Neuronal stem cell (in vitro differentiated cells): ENCODE measurements around the gene SCAI.
"Not testable (repeated sequence)": the region's sequence is repeated elsewhere in the genome, so short reads cannot be mapped to it uniquely, and the experiment has no call there.

ENCODE experiments used
- DNase-seq: peaks from one replicate; pipeline ENCODE4 v3.0.0-alpha.2; 2013; ENCODE audit warnings: low spot score
- H2AFZ ChIP-seq: one replicate; pipeline ENCODE4 v1.6.1; 2013; ENCODE audit warnings: mild to moderate bottlenecking, low read length, inconsistent platforms
- H2AK5ac ChIP-seq: 2 replicates; pipeline ENCODE4 v1.6.1; 2013; ENCODE audit warnings: low read depth, mild to moderate bottlenecking, inconsistent platforms, low read length, moderate library complexity, mixed read lengths
- H2BK120ac ChIP-seq: 2 replicates; pipeline ENCODE4 v1.6.1; 2013; ENCODE audit warnings: low read depth, mild to moderate bottlenecking, inconsistent platforms, low read length, moderate library complexity, mixed read lengths
- H2BK12ac ChIP-seq: one replicate; pipeline ENCODE4 v1.6.1; 2013; ENCODE audit warnings: low read length, inconsistent platforms
- H2BK15ac ChIP-seq: 2 replicates; pipeline ENCODE4 v1.6.1; 2013; ENCODE audit warnings: mild to moderate bottlenecking, low read length, inconsistent platforms, mixed read lengths
- H2BK5ac ChIP-seq: one replicate; pipeline ENCODE4 v1.6.1; 2013; ENCODE audit warnings: inconsistent platforms, mild to moderate bottlenecking, low read length, moderate library complexity
- H3K14ac ChIP-seq: one replicate; pipeline ENCODE4 v1.6.1; 2013; ENCODE audit warnings: low read length, inconsistent platforms
- H3K18ac ChIP-seq: 2 replicates; pipeline ENCODE4 v1.6.1; 2013; ENCODE audit warnings: low read length, inconsistent platforms
- H3K23ac ChIP-seq: 2 replicates; pipeline ENCODE4 v1.6.1; 2013; ENCODE audit warnings: low read depth, mild to moderate bottlenecking, mixed read lengths, low read length, inconsistent platforms; ENCODE audit not compliant: poor library complexity
- H3K27ac ChIP-seq: replicated peaks from 3 replicates; pipeline ENCODE4 v1.5.1; 2013; ENCODE audit warnings: low read length, inconsistent platforms
- H3K27me3 ChIP-seq, 3 experiments: 2 replicates each; pipeline ENCODE4 v1.6.1; 2013; ENCODE audit warnings: low read length in 3 of 3, mild to moderate bottlenecking in 2 of 3, inconsistent platforms in 1 of 3, low read depth in 1 of 3, mixed read lengths in 1 of 3, moderate library complexity in 1 of 3; ENCODE audit not compliant: control insufficient read depth in 3 of 3, insufficient read depth in 3 of 3
- H3K36me3 ChIP-seq, 2 donors: replicated peaks in 1 of 2; 2 replicates each; pipeline ENCODE4 v1.6.1; 2013; ENCODE audit warnings: low read length in 2 of 2; ENCODE audit not compliant: control insufficient read depth in 2 of 2, insufficient read depth in 2 of 2
- H3K4ac ChIP-seq: 2 replicates; pipeline ENCODE4 v1.6.1; 2013; ENCODE audit warnings: inconsistent platforms, mild to moderate bottlenecking, low read length, moderate library complexity
- H3K4me1 ChIP-seq, 2 donors: 1 replicate in 1 of 2; 2 replicates in 1 of 2; pipeline ENCODE4 v1.6.1; 2013; ENCODE audit warnings: low read length in 2 of 2, low read depth in 1 of 2; ENCODE audit not compliant: control insufficient read depth in 2 of 2, insufficient read depth in 1 of 2
- H3K4me2 ChIP-seq: one replicate; pipeline ENCODE4 v1.6.1; 2013; ENCODE audit warnings: mild to moderate bottlenecking, low read length, inconsistent platforms; ENCODE audit not compliant: insufficient read depth, poor library complexity, severe bottlenecking
- H3K4me3 ChIP-seq, 2 donors: 2 replicates each; pipeline ENCODE4 v1.5.1; 2013; ENCODE audit warnings: low read length in 2 of 2, mild to moderate bottlenecking in 2 of 2, inconsistent platforms in 1 of 2, moderate library complexity in 1 of 2
- H3K79me1 ChIP-seq: one replicate; pipeline ENCODE4 v1.6.1; 2013; ENCODE audit warnings: low read depth, mild to moderate bottlenecking, inconsistent platforms, low read length, moderate library complexity
- H3K9ac ChIP-seq: one replicate; pipeline ENCODE4 v1.6.1; 2013; ENCODE audit warnings: mild to moderate bottlenecking, low read depth, low read length, inconsistent platforms; ENCODE audit not compliant: poor library complexity
- H3K9me3 ChIP-seq, 2 donors: replicated peaks in 1 of 2; 2 replicates each; pipeline versions ENCODE3 to v1.6.1; 2013; ENCODE audit warnings: low read length in 2 of 2, mild to moderate bottlenecking in 2 of 2, inconsistent platforms in 1 of 2, low read depth in 1 of 2, mixed read lengths in 1 of 2, moderate library complexity in 1 of 2; ENCODE audit not compliant: control insufficient read depth in 2 of 2, insufficient read depth in 1 of 2
- H4K8ac ChIP-seq: one replicate; pipeline ENCODE4 v1.6.1; 2013; ENCODE audit warnings: low read depth, mild to moderate bottlenecking, inconsistent platforms, low read length, moderate library complexity
- H4K91ac ChIP-seq: one replicate; pipeline ENCODE4 v1.6.1; 2013; ENCODE audit warnings: low read length, low read depth, mild to moderate bottlenecking, inconsistent platforms; ENCODE audit not compliant: poor library complexity
- WGBS, 2 donors: extraction: QIAGEN DNeasy Blood & Tissue Kit; methylation state at CpG; one replicate each; pipeline ENCODE4 v1.1.7; 2013; ENCODE audit warnings: missing lambda C conversion rate in 2 of 2, mixed read lengths in 1 of 2; ENCODE audit not compliant: insufficient read length in 2 of 2, insufficient replicate concordance in 1 of 2; ENCODE audit errors: extremely low coverage in 2 of 2; 5-methylcytosine and 5-hydroxymethylcytosine counted together

SCAI gene

GRCh38 chr9:125172031-125172755, 28.9 kb upstream of the SCAI start:
- no peaks in the 10 kb centered on the region for H3K9me3 ChIP-seq
- WGBS, 2 donors = no CpG with 5 or more reads among the region's 6 CpGs

GRCh38 chr9:125169895-125170294, 26.6 kb upstream of the SCAI start:
- Histone ChIP-seq H4K91ac (no peak overlapping the region), H3K9me3 (no peaks in the 10 kb centered on the region), H3K14ac (no peak overlapping the region), H3K4me2 (no peak overlapping the region), H3K36me3 (peaks cover 3 to 59% of the 10 kb centered on the region in 2 donors), H3K27ac (no peak overlapping the region), H3K27me3 (no peaks in the 10 kb centered on the region), H2BK5ac (no peak overlapping the region), H3K9ac (no peak overlapping the region), H3K4me1 (no peaks in the 10 kb centered on the region), H3K18ac (no peak overlapping the region), H2BK15ac (no peak overlapping the region), H4K8ac (no peak overlapping the region), H3K4me3 (no peak overlapping the region), H2AK5ac (no peak overlapping the region), H2BK12ac (no peak overlapping the region), H2AFZ (no peak overlapping the region), H3K79me1 (no peaks in the 10 kb centered on the region), H3K23ac (no peak overlapping the region), H3K4ac (no peak overlapping the region), H2BK120ac (no peak overlapping the region)
- no peak for DNase-seq

More at GRCh38 chr9:125172031-125172755, 28.9 kb upstream of the SCAI start:
- DNase-seq = no peak
- no peak overlapping the region for H2BK120ac ChIP-seq
- H2BK5ac ChIP-seq = no peak overlapping the region
- no peak overlapping the region for H2AFZ ChIP-seq
- H3K9ac ChIP-seq = no peak overlapping the region
- no peak overlapping the region for H2BK12ac ChIP-seq
- peaks cover 2% of the 10 kb centered on the region for H3K79me1 ChIP-seq
- no peak overlapping the region for H3K4me2 ChIP-seq
- no peak overlapping the region for H3K4me3 ChIP-seq
- no peak overlapping the region for H4K8ac ChIP-seq
- no peak overlapping the region for H4K91ac ChIP-seq
- H3K27me3 ChIP-seq = no peaks in the 10 kb centered on the region
- peaks cover 3 to 43% of the 10 kb centered on the region in 2 donors for H3K36me3 ChIP-seq
- H2BK15ac ChIP-seq = no peak overlapping the region
- no peak overlapping the region for H3K27ac ChIP-seq
- no peak overlapping the region for H2AK5ac ChIP-seq
- no peaks in the 10 kb centered on the region for H3K4me1 ChIP-seq
- H3K14ac ChIP-seq = no peak overlapping the region
- no peak overlapping the region for H3K4ac ChIP-seq
- no peak overlapping the region for H3K23ac ChIP-seq
- no peak overlapping the region for H3K18ac ChIP-seq

GRCh38 chr9:125166762-125167161, 23.4 kb upstream of the SCAI start:
- Histone ChIP-seq H3K9me3 (no peaks in the 10 kb centered on the region), H3K79me1 (no peaks in the 10 kb centered on the region), H3K4me2 (no peak overlapping the region), H3K36me3 (peaks cover 3 to 45% of the 10 kb centered on the region in 2 donors), H4K91ac (no peak overlapping the region), H3K4ac (no peak overlapping the region), H3K14ac (no peak overlapping the region), H2AFZ (no peak overlapping the region), H2AK5ac (no peak overlapping the region), H3K4me1 (no peaks in the 10 kb centered on the region), H2BK12ac (no peak overlapping the region), H3K27me3 (no peaks in the 10 kb centered on the region), H3K23ac (no peak overlapping the region), H2BK120ac (no peak overlapping the region), H3K18ac (no peak overlapping the region), H2BK15ac (no peak overlapping the region), H2BK5ac (no peak overlapping the region), H3K27ac (no peak overlapping the region), H3K9ac (no peak overlapping the region), H4K8ac (no peak overlapping the region), H3K4me3 (no peak overlapping the region)
- no peak for DNase-seq
- WGBS, 2 donors = no CpG with 5 or more reads among the region's 2 CpGs

- not testable (repeated sequence) for H3K9ac ChIP-seq, H3K18ac ChIP-seq
- WGBS, 2 donors = no CpG with 5 or more reads among the region's 6 CpGs
Observed at GRCh38 chr9:125162891-125163290, 19.6 kb upstream of the SCAI start.

More at GRCh38 chr9:125162891-125163290, 19.6 kb upstream of the SCAI start:
- not testable (repeated sequence) for H2BK120ac ChIP-seq, H2BK12ac ChIP-seq, H3K79me1 ChIP-seq, H3K4me1 ChIP-seq, H4K8ac ChIP-seq, H3K9me3 ChIP-seq, H2AFZ ChIP-seq, H3K4ac ChIP-seq, H2AK5ac ChIP-seq, H2BK15ac ChIP-seq, H3K23ac ChIP-seq, H3K14ac ChIP-seq, H3K4me2 ChIP-seq, H3K4me3 ChIP-seq, H3K27ac ChIP-seq, DNase-seq, H3K27me3 ChIP-seq, H4K91ac ChIP-seq, H2BK5ac ChIP-seq
- H3K36me3 ChIP-seq = peaks cover 0 to 34% of the 10 kb centered on the region in 2 donors
